ENCODE results near the gene PRDM11.

The PRDM11 gene

GRCh38 chr11:45278714-45279113 lies 132.3 kb downstream of the PRDM11 start:
- H3K27ac ChIP-seq = no peak overlapping the region
- TF ChIP-seq, protein P1, sequence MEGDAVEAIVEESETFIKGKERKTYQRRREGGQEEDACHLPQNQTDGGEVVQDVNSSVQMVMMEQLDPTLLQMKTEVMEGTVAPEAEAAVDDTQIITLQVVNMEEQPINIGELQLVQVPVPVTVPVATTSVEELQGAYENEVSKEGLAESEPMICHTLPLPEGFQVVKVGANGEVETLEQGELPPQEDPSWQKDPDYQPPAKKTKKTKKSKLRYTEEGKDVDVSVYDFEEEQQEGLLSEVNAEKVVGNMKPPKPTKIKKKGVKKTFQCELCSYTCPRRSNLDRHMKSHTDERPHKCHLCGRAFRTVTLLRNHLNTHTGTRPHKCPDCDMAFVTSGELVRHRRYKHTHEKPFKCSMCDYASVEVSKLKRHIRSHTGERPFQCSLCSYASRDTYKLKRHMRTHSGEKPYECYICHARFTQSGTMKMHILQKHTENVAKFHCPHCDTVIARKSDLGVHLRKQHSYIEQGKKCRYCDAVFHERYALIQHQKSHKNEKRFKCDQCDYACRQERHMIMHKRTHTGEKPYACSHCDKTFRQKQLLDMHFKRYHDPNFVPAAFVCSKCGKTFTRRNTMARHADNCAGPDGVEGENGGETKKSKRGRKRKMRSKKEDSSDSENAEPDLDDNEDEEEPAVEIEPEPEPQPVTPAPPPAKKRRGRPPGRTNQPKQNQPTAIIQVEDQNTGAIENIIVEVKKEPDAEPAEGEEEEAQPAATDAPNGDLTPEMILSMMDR (conservative IDR thresholded peaks at IDR 0.05) = no peak
- no peak for TF ChIP-seq ZFX (IDR thresholded peaks at IDR 0.05)

GRCh38 chr11:45279645-45280044 lies 133.2 kb downstream of the PRDM11 start:
- no peak for TF ChIP-seq ZFX (IDR thresholded peaks at IDR 0.05)
- TF ChIP-seq, protein P1 (conservative IDR thresholded peaks at IDR 0.05) = no peak
- H3K27ac ChIP-seq = no peak overlapping the region

DNA sequence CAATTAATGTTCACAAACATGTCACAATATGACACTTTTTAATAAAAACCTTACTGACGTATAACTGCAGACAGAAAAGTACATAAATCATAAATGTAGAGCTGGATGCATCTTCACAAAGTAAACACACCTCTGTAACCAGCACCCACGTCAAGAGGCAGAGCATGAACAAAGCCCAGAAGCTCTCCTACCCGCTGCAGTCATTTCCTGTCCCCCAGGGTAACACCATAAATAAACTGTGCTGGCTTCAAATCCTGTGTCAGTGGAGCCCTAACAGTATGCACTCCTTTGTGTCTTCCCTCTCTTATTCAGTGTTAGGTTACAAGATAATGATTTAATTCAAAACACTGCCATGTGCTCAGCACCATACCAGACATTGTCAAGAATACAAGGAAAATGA lies 134.0 kb downstream of the PRDM11 start:
- no peak overlapping the region for H3K27ac ChIP-seq
- TF ChIP-seq, protein P1 (conservative IDR thresholded peaks at IDR 0.05) = no peak
- TF ChIP-seq ZFX (IDR thresholded peaks at IDR 0.05) = no peak

GRCh38 chr11:45282081-45282480 lies 135.6 kb downstream of the PRDM11 start:
- TF ChIP-seq, protein P1 (conservative IDR thresholded peaks at IDR 0.05) = no peak
- no peak for TF ChIP-seq ZFX (IDR thresholded peaks at IDR 0.05)
- no peak overlapping the region for H3K27ac ChIP-seq

Data from C4-2B (cell line).